Measurements from ENCODE around the gene STARD3.

GRCh38 chr17:39695089-39695474 is 58.1 kb downstream of the STARD3 start:
- TF ChIP-seq ZNF175 (CRISPR knock-in tag; IDR thresholded peaks at IDR 0.05; ENCODE audit: low read depth): no peak
- TF ChIP-seq RAD21 (CRISPR knock-in tag; conservative IDR thresholded peaks at IDR 0.05 in 1 of 2, IDR thresholded peaks at IDR 0.05 in 1 of 2): no peak
- TF ChIP-seq MAZ (CRISPR knock-in tag; conservative IDR thresholded peaks at IDR 0.05 in 1 of 2, IDR thresholded peaks at IDR 0.05 in 1 of 2): no peak
- TF ChIP-seq MEF2A (IDR thresholded peaks at IDR 0.05; ENCODE audit: control insufficient read depth, low read depth, low read length): no peak
- no peak for TF ChIP-seq ZNF354B (CRISPR knock-in tag; IDR thresholded peaks at IDR 0.05)
